ENCODE data around the gene RPL11.

GRCh38 chr1:23743287-23744152 is 51.9 kb downstream of the RPL11 start, which contains the start of gene ELOA:
- TF ChIP-seq CTCF (IDR thresholded peaks at IDR 0.05; ENCODE audit: low read depth, low read length, missing input control) (no peak), REST (IDR thresholded peaks at IDR 0.05) (no peak), EGR1 (IDR thresholded peaks at IDR 0.05; ENCODE audit: low read depth in 2 of 2) (no peak)
